HepG2 (cell line): ENCODE results near the gene PRRT1. TPM values are rescaled to one million over a fixed set of nuclear protein-coding genes. Genes with fewer than 3 reads are reported as not detected.

Source experiments
- ATAC-seq: fragments of 200-7000 bp; cut with Tn5 transposase; 3 replicates; pipeline ENCODE4 v1.9.1; 2020; ENCODE audit warnings: mild to moderate bottlenecking, moderate library complexity
- BruUV-seq: library from RNA; stranded (reverse); fragments of 400-500 nt; replicated peaks from 2 replicates; lab custom pipeline; 2021; lab: Mats Ljungman, UMichigan
- CTCF ChIA-PET: fragments of 300-600 bp; formaldehyde crosslinking; extraction: SDS; loops from one replicate; lab custom pipeline; 2021; ENCODE audit warnings: low total read pairs, inconsistent platforms, low intra/inter-chr PET ratio; lab: Yijun Ruan, JAX
- POLR2A ChIA-PET: fragments of 350-600 bp; sonication (Branson Sonifier 250); formaldehyde crosslinking; loops from one replicate; lab custom pipeline; 2020; ENCODE audit warnings: antibody characterized with exemption, inconsistent platforms; lab: Yijun Ruan, JAX
- DNase-seq: peaks from one replicate; pipeline ENCODE4 v3.0.0-alpha.2; 2015; ENCODE audit warnings: low spot score
- FAIRE-seq: peaks from 3 replicates; lab custom pipeline; 2011; peaks lifted over from hg19 to GRCh38; lab: Jason Lieb, UNC
- H2AFZ ChIP-seq: one replicate; pipeline ENCODE4 v1.6.1; 2011; ENCODE audit warnings: low read length, inconsistent platforms
- H3K27ac ChIP-seq: fragments of 300-600 bp; 3 replicates; pipeline ENCODE4 v1.8.0; 2011; ENCODE audit warnings: mixed run types, mild to moderate bottlenecking, mixed read lengths, low read length, inconsistent platforms; ENCODE audit not compliant: insufficient read depth; ENCODE audit errors: extremely low read length
- H3K27me3 ChIP-seq, 2 experiments: fragments of 200-600 bp in 1 of 2; 2 replicates in 1 of 2; 3 replicates in 1 of 2; pipeline versions ENCODE4 v1.6.0 to v1.8.0; 2011; ENCODE audit warnings: low read length in 2 of 2, mild to moderate bottlenecking in 2 of 2, moderate library complexity in 2 of 2, inconsistent platforms in 1 of 2; ENCODE audit not compliant: insufficient read depth in 2 of 2, control insufficient read depth in 1 of 2
- H3K36me3 ChIP-seq, 2 experiments: fragments of 200-600 bp in 1 of 2; replicated peaks in 1 of 2; 2 replicates in 1 of 2; 3 replicates in 1 of 2; pipeline versions ENCODE4 v1.5.1 to v1.8.0; 2011; ENCODE audit warnings: low read length in 2 of 2, inconsistent platforms in 1 of 2; ENCODE audit not compliant: insufficient read depth in 2 of 2, control insufficient read depth in 1 of 2
- H3K4me1 ChIP-seq: 2 replicates; pipeline ENCODE4 v1.5.1; 2012; ENCODE audit warnings: low read length, inconsistent platforms; ENCODE audit not compliant: insufficient read depth
- H3K4me2 ChIP-seq: 2 replicates; pipeline ENCODE4 v1.6.0; 2011; ENCODE audit warnings: low read depth, low read length, inconsistent platforms
- H3K4me3 ChIP-seq, 3 experiments: fragments of 200-600 bp in 1 of 3; sonication (generic), shearing (Covaris generic) in 1 of 3; replicated peaks in 1 of 3; 2 replicates each; pipeline ENCODE4 v1.5.1; 2011 to 2016; ENCODE audit warnings: low read length in 3 of 3, inconsistent platforms in 2 of 3, low read depth in 2 of 3, mild to moderate bottlenecking in 2 of 3, control low read depth in 1 of 3, mixed read lengths in 1 of 3; ENCODE audit not compliant: insufficient read depth in 1 of 3
- H3K79me2 ChIP-seq: one replicate; pipeline ENCODE4 v1.6.1; 2011; ENCODE audit warnings: low read length, inconsistent platforms; ENCODE audit not compliant: insufficient read depth
- H3K9ac ChIP-seq: 2 replicates; pipeline ENCODE4 v1.6.0; 2011; ENCODE audit warnings: mild to moderate bottlenecking, low read depth, low read length, inconsistent platforms; ENCODE audit not compliant: insufficient read depth
- H3K9me3 ChIP-seq: 2 replicates; pipeline ENCODE4 v1.5.1; 2012; ENCODE audit warnings: mild to moderate bottlenecking, low read length
- H4K20me1 ChIP-seq: 2 replicates; pipeline ENCODE4 v1.6.0; 2011; ENCODE audit warnings: inconsistent platforms, mild to moderate bottlenecking, low read length, moderate library complexity; ENCODE audit not compliant: insufficient read depth
- CENPX ChIP-seq: sonication (generic); formaldehyde crosslinking; IDR thresholded peaks from 2 replicates; pipeline ENCODE4 v1.9.0; 2021; ENCODE audit warnings: mild to moderate bottlenecking, missing genetic modification reagents, moderate library complexity
- HNF4G ChIP-seq, 2 experiments: sonication (generic) in 1 of 2; formaldehyde crosslinking in 1 of 2; IDR thresholded peaks; 2 replicates each; pipeline versions ENCODE4 v1.4.0 to v1.6.1; 2011 to 2020; ENCODE audit warnings: borderline replicate concordance in 2 of 2, low read depth in 2 of 2, mild to moderate bottlenecking in 2 of 2, low read length in 1 of 2, missing genetic modification reagents in 1 of 2, moderate library complexity in 1 of 2
- TAF15 ChIP-seq: fragments of 200-400 bp; formaldehyde crosslinking; IDR thresholded peaks from one replicate; pipeline ENCODE4 v1.6.1; 2018; ENCODE audit warnings: mild to moderate bottlenecking, low read depth, low read length; ENCODE audit not compliant: poor library complexity, severe bottlenecking
- ZNF468 ChIP-seq: sonication (generic); formaldehyde crosslinking; IDR thresholded peaks from 2 replicates; pipeline ENCODE4 v1.8.0; 2022; ENCODE audit warnings: mild to moderate bottlenecking, moderate library complexity, missing genetic modification reagents
- ZNF564 ChIP-seq: sonication (generic); formaldehyde crosslinking; IDR thresholded peaks from 2 replicates; pipeline ENCODE4 v1.8.1; 2023; ENCODE audit warnings: mild to moderate bottlenecking, missing genetic modification reagents
- ZNF567 ChIP-seq: sonication (generic); formaldehyde crosslinking; IDR thresholded peaks from 2 replicates; pipeline ENCODE4 v1.8.1; 2023; ENCODE audit warnings: mild to moderate bottlenecking, missing genetic modification reagents, borderline replicate concordance
- WGBS: methylation state at CpG from one replicate; pipeline ENCODE4 v1.1.6; 2017; ENCODE audit warnings: low lambda C conversion rate; 5-methylcytosine and 5-hydroxymethylcytosine counted together
- in situ Hi-C: cut with HindIII; loops from 2 replicates; pipeline ENCODE4 v1.10.0; 2017; ENCODE audit warnings: low pct_unique_long_range_greater_than_20kb; ENCODE audit not compliant: extremely low pct_ligation_motif_present
- intact Hi-C: fragments of 100-400 bp; cut with micrococcal nuclease; formaldehyde crosslinking; loops from one replicate; pipeline ENCODE4 v1.10.0; 2022; ENCODE audit not compliant: unreplicated experiment
- polyA plus RNA-seq, 8 experiments: library from polyadenylated mRNA; depleted of rRNA in 3 of 8; stranded (reverse) in 7 of 8; unstranded in 1 of 8; fragments of >200 nt; fragmentation: Illumina TruSeq in 4 of 8; extraction: Trizol in 4 of 8; gene quantifications; 2 replicates each; pipeline versions ENCODE4 v1.2.1 to v1.2.3, GENCODE V29; 2011 to 2016; ENCODE audit warnings: low read depth in 4 of 8, missing spikeins in 1 of 8, mixed read lengths in 1 of 8; ENCODE audit not compliant: insufficient read depth in 1 of 8
- total RNA-seq, 5 experiments: library from RNA; depleted of rRNA; stranded (reverse); fragments of >200 nt; fragmentation: Illumina TruSeq; extraction: Trizol; gene quantifications; 2 replicates each; pipeline ENCODE4 v1.2.3, GENCODE V29; 2016; ENCODE audit warnings: low read depth in 1 of 5
- TF ChIP-seq, protein P1 (sequence below): sonication (generic); formaldehyde crosslinking; IDR thresholded peaks from 2 replicates; pipeline ENCODE4 v1.4.0; 2020; ENCODE audit warnings: missing genetic modification reagents, borderline replicate concordance
- TF ChIP-seq, protein P2 (sequence below): IDR thresholded peaks from 2 replicates; pipeline ENCODE4 v1.6.1; 2016; ENCODE audit warnings: low read depth, missing genetic modification reagents, missing compliant biosample characterization
- TF ChIP-seq, protein P3 (sequence below): sonication (generic); formaldehyde crosslinking; conservative IDR thresholded peaks from 2 replicates; pipeline ENCODE4 v1.8.0; 2022; ENCODE audit warnings: low read depth, missing genetic modification reagents
- TF ChIP-seq, protein P4 (sequence below): sonication (generic); formaldehyde crosslinking; IDR thresholded peaks from 2 replicates; pipeline ENCODE4 v1.5.1; 2020; ENCODE audit warnings: mild to moderate bottlenecking, moderate library complexity, missing genetic modification reagents

Gene PRRT1
- total and polyA plus RNA-seq, 2 of the 13 experiments (the other 11 are each of a cell fraction or from before 2014, with no cell fraction given), result 0.64 to 1.4 TPM

DNA sequence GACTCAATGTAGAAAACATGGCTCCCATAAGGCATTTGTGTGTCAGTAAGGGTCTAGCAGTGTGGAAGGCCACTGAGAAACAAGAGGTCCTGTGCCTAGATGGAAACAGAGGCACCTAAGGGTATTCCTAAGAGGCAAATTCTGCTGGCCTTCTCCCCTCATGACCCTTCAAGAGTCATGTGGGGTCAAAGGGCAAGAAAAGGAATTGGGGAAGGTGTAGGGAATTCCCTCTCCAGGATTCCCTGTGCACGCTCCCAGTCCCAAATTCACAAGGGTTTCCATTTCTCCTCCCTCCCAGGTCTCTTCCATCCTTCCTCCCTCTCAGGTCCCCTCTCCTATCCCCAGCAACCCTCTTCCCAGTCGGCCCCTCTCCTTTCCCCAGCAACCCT lies 23.6 kb upstream of the PRRT1 start:
- peaks cover 9 to 19% of the 10 kb centered on the region in 2 experiments; a peak in 4 of 5 replicates for H3K36me3 ChIP-seq
- DNase-seq (no peak), ATAC-seq (no peak), FAIRE-seq (no peak)
- peaks cover 53% of the 10 kb centered on the region for H3K79me2 ChIP-seq
- POLR2A ChIA-PET, result no interaction called here
- H3K4me1 ChIP-seq, result peaks cover 60% of the 10 kb centered on the region
- no peaks in the 10 kb centered on the region for H3K9me3 ChIP-seq
- peak overlapping the region; percentile 55 for H3K27ac ChIP-seq
- peak overlapping the region; percentile 92 for H3K9ac ChIP-seq
- WGBS, result 5% methylated on average over 2 of the region's 2 CpGs
- H3K4me2 ChIP-seq, result peak overlapping the region; percentile 88
- TSS peak; percentile 53 for BruUV-seq
- no peaks in the 10 kb centered on the region; a peak in 1 of 5 replicates for H3K27me3 ChIP-seq
- intact Hi-C loops, result loop anchor here (5.0 kb wide), 1 partner anchor 1092 kb away; no protein-coding TSS in a partner anchor
- peak overlapping the region; percentile 96 to 98 (median 98) for H3K4me3 ChIP-seq
- no peak overlapping the region for H2AFZ ChIP-seq
- no peaks in the 10 kb centered on the region for H4K20me1 ChIP-seq
- in situ Hi-C loops, result no loop called here
- CTCF ChIA-PET, result no interaction called here
- peak; percentile 23; the same call in 1 of the 2 replicates for TF ChIP-seq HNF4G (IDR thresholded peaks at IDR 0.05; ENCODE audit: borderline replicate concordance, low read depth, low read length)
- TF ChIP-seq HNF4G (CRISPR knock-in tag; IDR thresholded peaks at IDR 0.05; ENCODE audit: borderline replicate concordance, low read depth), result no peak
- TF ChIP-seq, protein P1, sequence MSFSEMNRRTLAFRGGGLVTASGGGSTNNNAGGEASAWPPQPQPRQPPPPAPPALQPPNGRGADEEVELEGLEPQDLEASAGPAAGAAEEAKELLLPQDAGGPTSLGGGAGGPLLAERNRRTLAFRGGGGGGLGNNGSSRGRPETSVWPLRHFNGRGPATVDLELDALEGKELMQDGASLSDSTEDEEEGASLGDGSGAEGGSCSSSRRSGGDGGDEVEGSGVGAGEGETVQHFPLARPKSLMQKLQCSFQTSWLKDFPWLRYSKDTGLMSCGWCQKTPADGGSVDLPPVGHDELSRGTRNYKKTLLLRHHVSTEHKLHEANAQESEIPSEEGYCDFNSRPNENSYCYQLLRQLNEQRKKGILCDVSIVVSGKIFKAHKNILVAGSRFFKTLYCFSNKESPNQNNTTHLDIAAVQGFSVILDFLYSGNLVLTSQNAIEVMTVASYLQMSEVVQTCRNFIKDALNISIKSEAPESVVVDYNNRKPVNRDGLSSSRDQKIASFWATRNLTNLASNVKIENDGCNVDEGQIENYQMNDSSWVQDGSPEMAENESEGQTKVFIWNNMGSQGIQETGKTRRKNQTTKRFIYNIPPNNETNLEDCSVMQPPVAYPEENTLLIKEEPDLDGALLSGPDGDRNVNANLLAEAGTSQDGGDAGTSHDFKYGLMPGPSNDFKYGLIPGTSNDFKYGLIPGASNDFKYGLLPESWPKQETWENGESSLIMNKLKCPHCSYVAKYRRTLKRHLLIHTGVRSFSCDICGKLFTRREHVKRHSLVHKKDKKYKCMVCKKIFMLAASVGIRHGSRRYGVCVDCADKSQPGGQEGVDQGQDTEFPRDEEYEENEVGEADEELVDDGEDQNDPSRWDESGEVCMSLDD (CRISPR knock-in tag), result no peak
- TF ChIP-seq ZNF468 (CRISPR knock-in tag), result no peak
- TF ChIP-seq, protein P2, sequence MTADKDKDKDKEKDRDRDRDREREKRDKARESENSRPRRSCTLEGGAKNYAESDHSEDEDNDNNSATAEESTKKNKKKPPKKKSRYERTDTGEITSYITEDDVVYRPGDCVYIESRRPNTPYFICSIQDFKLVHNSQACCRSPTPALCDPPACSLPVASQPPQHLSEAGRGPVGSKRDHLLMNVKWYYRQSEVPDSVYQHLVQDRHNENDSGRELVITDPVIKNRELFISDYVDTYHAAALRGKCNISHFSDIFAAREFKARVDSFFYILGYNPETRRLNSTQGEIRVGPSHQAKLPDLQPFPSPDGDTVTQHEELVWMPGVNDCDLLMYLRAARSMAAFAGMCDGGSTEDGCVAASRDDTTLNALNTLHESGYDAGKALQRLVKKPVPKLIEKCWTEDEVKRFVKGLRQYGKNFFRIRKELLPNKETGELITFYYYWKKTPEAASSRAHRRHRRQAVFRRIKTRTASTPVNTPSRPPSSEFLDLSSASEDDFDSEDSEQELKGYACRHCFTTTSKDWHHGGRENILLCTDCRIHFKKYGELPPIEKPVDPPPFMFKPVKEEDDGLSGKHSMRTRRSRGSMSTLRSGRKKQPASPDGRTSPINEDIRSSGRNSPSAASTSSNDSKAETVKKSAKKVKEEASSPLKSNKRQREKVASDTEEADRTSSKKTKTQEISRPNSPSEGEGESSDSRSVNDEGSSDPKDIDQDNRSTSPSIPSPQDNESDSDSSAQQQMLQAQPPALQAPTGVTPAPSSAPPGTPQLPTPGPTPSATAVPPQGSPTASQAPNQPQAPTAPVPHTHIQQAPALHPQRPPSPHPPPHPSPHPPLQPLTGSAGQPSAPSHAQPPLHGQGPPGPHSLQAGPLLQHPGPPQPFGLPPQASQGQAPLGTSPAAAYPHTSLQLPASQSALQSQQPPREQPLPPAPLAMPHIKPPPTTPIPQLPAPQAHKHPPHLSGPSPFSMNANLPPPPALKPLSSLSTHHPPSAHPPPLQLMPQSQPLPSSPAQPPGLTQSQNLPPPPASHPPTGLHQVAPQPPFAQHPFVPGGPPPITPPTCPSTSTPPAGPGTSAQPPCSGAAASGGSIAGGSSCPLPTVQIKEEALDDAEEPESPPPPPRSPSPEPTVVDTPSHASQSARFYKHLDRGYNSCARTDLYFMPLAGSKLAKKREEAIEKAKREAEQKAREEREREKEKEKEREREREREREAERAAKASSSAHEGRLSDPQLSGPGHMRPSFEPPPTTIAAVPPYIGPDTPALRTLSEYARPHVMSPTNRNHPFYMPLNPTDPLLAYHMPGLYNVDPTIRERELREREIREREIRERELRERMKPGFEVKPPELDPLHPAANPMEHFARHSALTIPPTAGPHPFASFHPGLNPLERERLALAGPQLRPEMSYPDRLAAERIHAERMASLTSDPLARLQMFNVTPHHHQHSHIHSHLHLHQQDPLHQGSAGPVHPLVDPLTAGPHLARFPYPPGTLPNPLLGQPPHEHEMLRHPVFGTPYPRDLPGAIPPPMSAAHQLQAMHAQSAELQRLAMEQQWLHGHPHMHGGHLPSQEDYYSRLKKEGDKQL (CRISPR knock-in tag), result no peak
- TF ChIP-seq, protein P3, sequence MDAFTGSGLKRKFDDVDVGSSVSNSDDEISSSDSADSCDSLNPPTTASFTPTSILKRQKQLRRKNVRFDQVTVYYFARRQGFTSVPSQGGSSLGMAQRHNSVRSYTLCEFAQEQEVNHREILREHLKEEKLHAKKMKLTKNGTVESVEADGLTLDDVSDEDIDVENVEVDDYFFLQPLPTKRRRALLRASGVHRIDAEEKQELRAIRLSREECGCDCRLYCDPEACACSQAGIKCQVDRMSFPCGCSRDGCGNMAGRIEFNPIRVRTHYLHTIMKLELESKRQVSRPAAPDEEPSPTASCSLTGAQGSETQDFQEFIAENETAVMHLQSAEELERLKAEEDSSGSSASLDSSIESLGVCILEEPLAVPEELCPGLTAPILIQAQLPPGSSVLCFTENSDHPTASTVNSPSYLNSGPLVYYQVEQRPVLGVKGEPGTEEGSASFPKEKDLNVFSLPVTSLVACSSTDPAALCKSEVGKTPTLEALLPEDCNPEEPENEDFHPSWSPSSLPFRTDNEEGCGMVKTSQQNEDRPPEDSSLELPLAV, result no peak
- TF ChIP-seq, protein P4, sequence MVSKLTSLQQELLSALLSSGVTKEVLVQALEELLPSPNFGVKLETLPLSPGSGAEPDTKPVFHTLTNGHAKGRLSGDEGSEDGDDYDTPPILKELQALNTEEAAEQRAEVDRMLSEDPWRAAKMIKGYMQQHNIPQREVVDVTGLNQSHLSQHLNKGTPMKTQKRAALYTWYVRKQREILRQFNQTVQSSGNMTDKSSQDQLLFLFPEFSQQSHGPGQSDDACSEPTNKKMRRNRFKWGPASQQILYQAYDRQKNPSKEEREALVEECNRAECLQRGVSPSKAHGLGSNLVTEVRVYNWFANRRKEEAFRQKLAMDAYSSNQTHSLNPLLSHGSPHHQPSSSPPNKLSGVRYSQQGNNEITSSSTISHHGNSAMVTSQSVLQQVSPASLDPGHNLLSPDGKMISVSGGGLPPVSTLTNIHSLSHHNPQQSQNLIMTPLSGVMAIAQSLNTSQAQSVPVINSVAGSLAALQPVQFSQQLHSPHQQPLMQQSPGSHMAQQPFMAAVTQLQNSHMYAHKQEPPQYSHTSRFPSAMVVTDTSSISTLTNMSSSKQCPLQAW (CRISPR knock-in tag), result 0 out of 2 replicates have a peak, but pooled peaks have one; percentile 2
- TF ChIP-seq CENPX (CRISPR knock-in tag), result no peak
- 0 out of 2 replicates have a peak, but pooled peaks have one; percentile 20 for TF ChIP-seq ZNF564 (CRISPR knock-in tag)
- no peak for TF ChIP-seq ZNF567 (CRISPR knock-in tag)
- no peak for TF ChIP-seq TAF15
